ENCODE measurements around the gene NACC2.

NACC2 gene

GRCh38 chr9:135995816-135996215 lies 99.3 kb downstream of the NACC2 start:
- no peak overlapping the region for H3K4ac ChIP-seq (ENCODE audit: low read depth, low read length)
- H3K27ac ChIP-seq (ENCODE audit: low read depth, low read length): no peak overlapping the region
- H2BK120ac ChIP-seq (ENCODE audit: insufficient read depth, low read length, poor library complexity): no peak overlapping the region
- H3K9ac ChIP-seq (ENCODE audit: low read length): no peak overlapping the region
- WGBS (ENCODE audit: extremely low coverage, insufficient coverage, insufficient read length): no CpG with 5 or more reads among the region's 21 CpGs
- H3K4me2 ChIP-seq (ENCODE audit: low read length): no peak overlapping the region
- peaks cover 10% of the 10 kb centered on the region for H3K79me1 ChIP-seq (ENCODE audit: low read length)
- H3K4me1 ChIP-seq (ENCODE audit: control insufficient read depth in 1 of 2, insufficient read depth in 2 of 2, low read length in 2 of 2): peaks cover 9% of the 10 kb centered on the region in 2 experiments
- no peak overlapping the region for H2AK5ac ChIP-seq (ENCODE audit: low read length)
- no peaks in the 10 kb centered on the region for H3K27me3 ChIP-seq (ENCODE audit: insufficient read depth, low read length)
- no peak overlapping the region for H4K8ac ChIP-seq (ENCODE audit: low read depth, low read length)
- no peak overlapping the region for H2AFZ ChIP-seq (ENCODE audit: insufficient read depth, low read length, poor library complexity)
- no peak overlapping the region for H4K91ac ChIP-seq (ENCODE audit: low read depth, low read length)
- no peak overlapping the region for H2BK12ac ChIP-seq (ENCODE audit: low read length)
- no peak overlapping the region for H4K12ac ChIP-seq (ENCODE audit: low read depth, low read length)
- peaks cover 2% of the 10 kb centered on the region for H3K79me2 ChIP-seq (ENCODE audit: control insufficient read depth, insufficient read depth, low read length, poor library complexity)
- no peak overlapping the region for H3K14ac ChIP-seq (ENCODE audit: low read length)
- H3K18ac ChIP-seq (ENCODE audit: low read length): no peak overlapping the region
- H2BK5ac ChIP-seq (ENCODE audit: low read depth, low read length, poor library complexity): no peak overlapping the region
- peak in 1 of 2 donors; percentile 19 for DNase-seq
- no peaks in the 10 kb centered on the region for H3K36me3 ChIP-seq (ENCODE audit: control insufficient read depth in 1 of 2, insufficient read depth in 2 of 2, low read length in 2 of 2)
- H3K23ac ChIP-seq (ENCODE audit: low read length): no peak overlapping the region
- H3K9me3 ChIP-seq (ENCODE audit: insufficient read depth, low read depth, low read length): no peaks in the 10 kb centered on the region
- H3K4me3 ChIP-seq (ENCODE audit: low read depth, low read length): no peak overlapping the region

- Histone ChIP-seq H3K79me1 (ENCODE audit: low read length) (peaks cover 10% of the 10 kb centered on the region), H2AFZ (ENCODE audit: insufficient read depth, low read length, poor library complexity) (no peak overlapping the region), H3K4me2 (ENCODE audit: low read length) (no peak overlapping the region), H3K4ac (ENCODE audit: low read depth, low read length) (no peak overlapping the region), H4K8ac (ENCODE audit: low read depth, low read length) (no peak overlapping the region), H3K4me3 (ENCODE audit: low read depth, low read length) (no peak overlapping the region), H4K91ac (ENCODE audit: low read depth, low read length) (no peak overlapping the region), H2BK5ac (ENCODE audit: low read depth, low read length, poor library complexity) (no peak overlapping the region), H4K12ac (ENCODE audit: low read depth, low read length) (no peak overlapping the region), H3K36me3 (ENCODE audit: control insufficient read depth in 1 of 2, insufficient read depth in 2 of 2, low read length in 2 of 2) (no peaks in the 10 kb centered on the region), H2BK120ac (ENCODE audit: insufficient read depth, low read length, poor library complexity) (no peak overlapping the region), H3K18ac (ENCODE audit: low read length) (no peak overlapping the region), H3K27ac (ENCODE audit: low read depth, low read length) (no peak overlapping the region), H3K9me3 (ENCODE audit: insufficient read depth, low read depth, low read length) (no peaks in the 10 kb centered on the region), H3K79me2 (ENCODE audit: control insufficient read depth, insufficient read depth, low read length, poor library complexity) (peaks cover 2% of the 10 kb centered on the region), H3K14ac (ENCODE audit: low read length) (no peak overlapping the region), H2BK12ac (ENCODE audit: low read length) (no peak overlapping the region), H3K9ac (ENCODE audit: low read length) (no peak overlapping the region), H3K27me3 (ENCODE audit: insufficient read depth, low read length) (no peaks in the 10 kb centered on the region), H3K4me1 (ENCODE audit: control insufficient read depth in 1 of 2, insufficient read depth in 2 of 2, low read length in 2 of 2) (peaks cover 9% of the 10 kb centered on the region in 2 experiments), H2AK5ac (ENCODE audit: low read length) (no peak overlapping the region), H3K23ac (ENCODE audit: low read length) (no peak overlapping the region)
- WGBS (ENCODE audit: extremely low coverage, insufficient coverage, insufficient read length): no CpG with 5 or more reads among the region's 20 CpGs
- DNase-seq: no peak
Measured at GRCh38 chr9:135994501-135995192, 100.4 kb downstream of the NACC2 start.

DNA sequence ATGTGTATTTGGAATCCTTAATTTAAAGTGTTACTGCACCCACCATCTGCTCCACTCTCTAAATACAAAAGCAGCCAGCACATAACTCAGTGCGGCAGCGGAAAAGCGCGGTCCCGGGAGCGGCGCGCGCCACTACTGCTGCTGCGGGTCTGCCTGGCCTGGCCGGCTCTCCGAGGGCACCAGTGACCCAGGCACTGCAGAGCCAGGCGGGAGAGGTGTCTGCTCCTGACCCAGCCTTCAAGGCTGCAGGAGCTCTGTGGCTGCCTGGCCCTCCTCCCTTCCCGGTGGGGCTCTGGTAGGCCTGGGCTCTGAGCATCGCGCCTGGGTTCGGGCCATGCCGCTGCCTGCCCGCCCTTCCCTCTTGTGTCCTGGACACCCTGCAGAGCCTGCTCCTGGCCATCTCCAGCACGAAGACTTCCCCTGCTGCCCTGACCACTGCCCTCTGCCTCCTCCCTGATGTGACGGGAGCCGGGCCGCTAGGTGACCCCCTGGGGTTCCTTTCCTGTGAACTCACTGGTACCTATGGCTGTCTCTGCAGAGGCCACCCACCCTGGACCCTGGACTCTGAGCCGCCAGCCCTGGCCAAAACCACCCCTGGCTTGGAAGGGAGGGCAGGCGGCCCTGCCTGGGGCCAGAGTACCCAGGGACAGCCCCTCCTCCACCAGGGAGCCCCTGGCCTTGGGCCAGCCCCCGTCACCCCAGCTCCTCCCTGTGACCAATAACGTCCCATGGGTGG lies 101.2 kb downstream of the NACC2 start:
- Histone ChIP-seq H2BK120ac (ENCODE audit: insufficient read depth, low read length, poor library complexity) (no peak overlapping the region), H2BK12ac (ENCODE audit: low read length) (no peak overlapping the region), H3K4me1 (ENCODE audit: control insufficient read depth in 1 of 2, insufficient read depth in 2 of 2, low read length in 2 of 2) (peaks cover 9% of the 10 kb centered on the region in 2 experiments), H3K9me3 (ENCODE audit: insufficient read depth, low read depth, low read length) (no peaks in the 10 kb centered on the region), H3K27ac (ENCODE audit: low read depth, low read length) (no peak overlapping the region), H3K23ac (ENCODE audit: low read length) (no peak overlapping the region), H3K14ac (ENCODE audit: low read length) (no peak overlapping the region), H4K8ac (ENCODE audit: low read depth, low read length) (no peak overlapping the region), H3K79me1 (ENCODE audit: low read length) (peaks cover 10% of the 10 kb centered on the region), H3K4ac (ENCODE audit: low read depth, low read length) (no peak overlapping the region), H2AK5ac (ENCODE audit: low read length) (no peak overlapping the region), H4K12ac (ENCODE audit: low read depth, low read length) (no peak overlapping the region), H3K36me3 (ENCODE audit: control insufficient read depth in 1 of 2, insufficient read depth in 2 of 2, low read length in 2 of 2) (no peaks in the 10 kb centered on the region), H3K9ac (ENCODE audit: low read length) (no peak overlapping the region), H4K91ac (ENCODE audit: low read depth, low read length) (no peak overlapping the region), H3K27me3 (ENCODE audit: insufficient read depth, low read length) (no peaks in the 10 kb centered on the region), H3K18ac (ENCODE audit: low read length) (no peak overlapping the region), H3K4me3 (ENCODE audit: low read depth, low read length) (no peak overlapping the region), H3K4me2 (ENCODE audit: low read length) (no peak overlapping the region), H3K79me2 (ENCODE audit: control insufficient read depth, insufficient read depth, low read length, poor library complexity) (peaks cover 2% of the 10 kb centered on the region), H2AFZ (ENCODE audit: insufficient read depth, low read length, poor library complexity) (no peak overlapping the region), H2BK5ac (ENCODE audit: low read depth, low read length, poor library complexity) (no peak overlapping the region)
- no peak for DNase-seq
- WGBS (ENCODE audit: extremely low coverage, insufficient coverage, insufficient read length): no CpG with 5 or more reads among the region's 27 CpGs

DNA sequence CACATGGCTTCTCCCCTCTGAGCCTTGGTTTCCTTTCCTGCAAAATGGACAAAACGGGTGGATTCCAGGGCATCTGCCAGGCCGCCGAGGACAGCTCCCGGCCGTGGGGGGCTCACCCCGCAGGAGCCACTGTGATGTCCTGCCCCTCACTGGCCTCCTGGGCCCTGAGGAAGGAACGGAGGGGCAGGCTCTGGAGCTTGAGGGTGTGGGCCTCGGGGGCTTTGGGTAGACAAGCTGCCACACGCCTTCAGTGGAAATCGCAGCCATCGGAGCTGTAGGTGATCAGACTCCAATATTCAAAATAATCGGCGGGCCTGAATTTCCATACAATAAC lies 101.7 kb downstream of the NACC2 start:
- Histone ChIP-seq H3K23ac (ENCODE audit: low read length) (no peak overlapping the region), H3K18ac (ENCODE audit: low read length) (peak overlapping the region; percentile 63), H3K27ac (ENCODE audit: low read depth, low read length) (peak overlapping the region; percentile 32), H3K4me3 (ENCODE audit: low read depth, low read length) (no peak overlapping the region), H3K9ac (ENCODE audit: low read length) (no peak overlapping the region), H4K8ac (ENCODE audit: low read depth, low read length) (peak overlapping the region; percentile 88), H3K9me3 (ENCODE audit: insufficient read depth, low read depth, low read length) (no peaks in the 10 kb centered on the region), H4K12ac (ENCODE audit: low read depth, low read length) (peak overlapping the region; percentile 88), H2AK5ac (ENCODE audit: low read length) (no peak overlapping the region), H3K4ac (ENCODE audit: low read depth, low read length) (peak overlapping the region; percentile 43), H3K27me3 (ENCODE audit: insufficient read depth, low read length) (no peaks in the 10 kb centered on the region), H4K91ac (ENCODE audit: low read depth, low read length) (peak overlapping the region; percentile 58), H2BK12ac (ENCODE audit: low read length) (peak overlapping the region; percentile 35), H2BK120ac (ENCODE audit: insufficient read depth, low read length, poor library complexity) (peak overlapping the region; percentile 54), H3K4me1 (ENCODE audit: control insufficient read depth in 1 of 2, insufficient read depth in 2 of 2, low read length in 2 of 2) (peaks cover 9% of the 10 kb centered on the region in 2 experiments), H3K79me1 (ENCODE audit: low read length) (peaks cover 10% of the 10 kb centered on the region), H3K14ac (ENCODE audit: low read length) (peak overlapping the region; percentile 78), H3K36me3 (ENCODE audit: control insufficient read depth in 1 of 2, insufficient read depth in 2 of 2, low read length in 2 of 2) (no peaks in the 10 kb centered on the region), H3K79me2 (ENCODE audit: control insufficient read depth, insufficient read depth, low read length, poor library complexity) (peaks cover 2% of the 10 kb centered on the region), H2AFZ (ENCODE audit: insufficient read depth, low read length, poor library complexity) (peak overlapping the region; percentile 71), H3K4me2 (ENCODE audit: low read length) (peak overlapping the region; percentile 77), H2BK5ac (ENCODE audit: low read depth, low read length, poor library complexity) (peak overlapping the region; percentile 22)
- no CpG with 5 or more reads among the region's 13 CpGs for WGBS (ENCODE audit: extremely low coverage, insufficient coverage, insufficient read length)
- DNase-seq: no peak

Data from trophoblast cell (in vitro differentiated cells and primary cell).